Gastroesophageal sphincter (tissue), 4 donors: ENCODE data around the gene FOXL2. TPM values are rescaled to one million over a fixed set of nuclear protein-coding genes. Genes with fewer than 3 reads are reported as not detected.

Experiments
- ATAC-seq: fragments of 150-250 bp; one replicate; pipeline ENCODE4 v1.9.1; 2016; ENCODE audit warnings: mild to moderate bottlenecking, moderate library complexity
- H3K27ac ChIP-seq, 4 donors: fragments of 200-600 bp; sonication (generic) in 3 of 4; 1 replicate in 3 of 4; 2 replicates in 1 of 4; pipeline ENCODE4 v1.5.1; 2016 to 2019
- H3K27me3 ChIP-seq: fragments of 200-600 bp; sonication (generic); one replicate; pipeline ENCODE4 v1.5.1; 2019
- H3K36me3 ChIP-seq, 2 donors: fragments of 200-600 bp; sonication (generic); one replicate each; pipeline ENCODE4 v1.5.1; 2019; ENCODE audit warnings: control low read depth in 1 of 2
- H3K4me1 ChIP-seq, 3 donors: fragments of 200-600 bp; sonication (generic); 1 replicate in 2 of 3; 2 replicates in 1 of 3; pipeline ENCODE4 v1.5.1; 2016 to 2019; ENCODE audit warnings: control low read depth in 2 of 3
- H3K4me3 ChIP-seq, 2 donors: fragments of 200-600 bp; sonication (generic); one replicate each; pipeline ENCODE4 v1.5.1; 2019; ENCODE audit warnings: mild to moderate bottlenecking in 1 of 2, moderate library complexity in 1 of 2
- H3K9me3 ChIP-seq, 3 donors: fragments of 200-600 bp; sonication (generic); one replicate each; pipeline ENCODE4 v1.5.1; 2017 to 2019; ENCODE audit warnings: control low read depth in 2 of 3
- EP300 ChIP-seq: sonication (generic); formaldehyde crosslinking; IDR thresholded peaks from one replicate; pipeline ENCODE4 v1.6.1; 2017; ENCODE audit warnings: antibody characterized with exemption, mild to moderate bottlenecking
- POLR2A ChIP-seq, 2 donors: fragments of 450-650 bp; IDR thresholded peaks; one replicate each; pipeline ENCODE4 v1.6.1; 2017; ENCODE audit warnings: antibody characterized with exemption in 2 of 2, mild to moderate bottlenecking in 2 of 2, moderate library complexity in 1 of 2
- POLR2AphosphoS5 ChIP-seq: sonication (generic); formaldehyde crosslinking; IDR thresholded peaks from one replicate; pipeline ENCODE4 v1.6.1; 2017; ENCODE audit warnings: antibody characterized with exemption
- WGBS, 2 donors: methylation state at CpG; one replicate each; pipeline ENCODE4 v1.1.5; 2018; ENCODE audit warnings: low coverage in 1 of 2; 5-methylcytosine and 5-hydroxymethylcytosine counted together
- total RNA-seq, 4 donors: library from RNA; depleted of rRNA; stranded (reverse); fragments of >200 nt; gene quantifications; one replicate each; pipeline ENCODE4 v1.1.0, GENCODE V29; 2016
- TF ChIP-seq, protein P1 (sequence below), 4 experiments: fragments of 200-600 bp in 2 of 4; fragments of 450-650 bp in 2 of 4; sonication (generic) in 1 of 4; IDR thresholded peaks; one replicate each; pipeline ENCODE4 v1.5.1; 2017 to 2019; ENCODE audit warnings: antibody characterized with exemption in 4 of 4, mild to moderate bottlenecking in 2 of 4, moderate library complexity in 2 of 4

Gene FOXL2
- total RNA-seq, 4 donors from 2014 or later = not detected

DNA sequence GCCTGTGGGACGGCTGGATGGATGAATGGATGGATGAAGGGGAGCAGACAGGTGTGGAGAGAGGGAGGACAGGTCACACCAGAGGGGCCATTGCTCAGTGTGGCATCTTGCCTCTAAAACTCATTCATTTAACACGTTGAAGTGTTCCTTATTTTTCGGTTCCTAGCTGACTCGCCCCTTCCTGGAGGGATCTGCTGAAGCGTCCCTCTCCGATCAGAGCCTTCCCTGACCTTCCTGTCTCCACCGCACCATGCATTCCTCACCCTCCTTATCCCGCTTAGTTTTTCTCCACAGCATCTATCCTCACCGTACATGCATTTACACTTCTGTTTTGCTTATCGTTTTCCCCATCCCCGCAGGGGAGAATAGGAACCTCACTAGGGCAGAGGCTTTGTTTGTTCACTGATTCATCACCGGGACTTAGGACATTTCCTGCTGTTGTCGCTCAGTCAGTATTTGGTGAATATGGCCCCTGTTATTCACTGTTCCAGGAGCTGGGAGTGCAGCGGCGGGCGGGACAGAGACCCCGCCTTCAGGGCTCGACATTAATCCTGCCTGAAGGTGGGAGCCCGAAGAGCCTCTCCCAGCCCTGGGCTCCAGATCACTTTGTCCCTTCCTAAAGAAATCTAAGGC, 32.0 kb downstream of the FOXL2 start:
- Histone ChIP-seq H3K9me3 (no peaks in the 10 kb centered on the region), H3K36me3 (no peaks in the 10 kb centered on the region), H3K4me1 (peaks cover 0 to 19% (median 0%) of the 10 kb centered on the region in 3 donors), H3K27me3 (no peaks in the 10 kb centered on the region), H3K27ac (peak overlapping the region in 3 of 4 donors; percentile 91 to 97 (median 96)), H3K4me3 (peak overlapping the region; percentile 59 to 82)
- TF ChIP-seq, protein P1, sequence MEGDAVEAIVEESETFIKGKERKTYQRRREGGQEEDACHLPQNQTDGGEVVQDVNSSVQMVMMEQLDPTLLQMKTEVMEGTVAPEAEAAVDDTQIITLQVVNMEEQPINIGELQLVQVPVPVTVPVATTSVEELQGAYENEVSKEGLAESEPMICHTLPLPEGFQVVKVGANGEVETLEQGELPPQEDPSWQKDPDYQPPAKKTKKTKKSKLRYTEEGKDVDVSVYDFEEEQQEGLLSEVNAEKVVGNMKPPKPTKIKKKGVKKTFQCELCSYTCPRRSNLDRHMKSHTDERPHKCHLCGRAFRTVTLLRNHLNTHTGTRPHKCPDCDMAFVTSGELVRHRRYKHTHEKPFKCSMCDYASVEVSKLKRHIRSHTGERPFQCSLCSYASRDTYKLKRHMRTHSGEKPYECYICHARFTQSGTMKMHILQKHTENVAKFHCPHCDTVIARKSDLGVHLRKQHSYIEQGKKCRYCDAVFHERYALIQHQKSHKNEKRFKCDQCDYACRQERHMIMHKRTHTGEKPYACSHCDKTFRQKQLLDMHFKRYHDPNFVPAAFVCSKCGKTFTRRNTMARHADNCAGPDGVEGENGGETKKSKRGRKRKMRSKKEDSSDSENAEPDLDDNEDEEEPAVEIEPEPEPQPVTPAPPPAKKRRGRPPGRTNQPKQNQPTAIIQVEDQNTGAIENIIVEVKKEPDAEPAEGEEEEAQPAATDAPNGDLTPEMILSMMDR (IDR thresholded peaks at IDR 0.05) = no peak
- no peak for TF ChIP-seq EP300
- TF ChIP-seq POLR2A (IDR thresholded peaks at IDR 0.05) = no peak
- no peak for TF ChIP-seq POLR2AphosphoS5
- peak; percentile 20 for ATAC-seq
- 4 to 21% methylated on average over 8 to 13 of the region's 19 CpGs for WGBS, 2 donors

DNA sequence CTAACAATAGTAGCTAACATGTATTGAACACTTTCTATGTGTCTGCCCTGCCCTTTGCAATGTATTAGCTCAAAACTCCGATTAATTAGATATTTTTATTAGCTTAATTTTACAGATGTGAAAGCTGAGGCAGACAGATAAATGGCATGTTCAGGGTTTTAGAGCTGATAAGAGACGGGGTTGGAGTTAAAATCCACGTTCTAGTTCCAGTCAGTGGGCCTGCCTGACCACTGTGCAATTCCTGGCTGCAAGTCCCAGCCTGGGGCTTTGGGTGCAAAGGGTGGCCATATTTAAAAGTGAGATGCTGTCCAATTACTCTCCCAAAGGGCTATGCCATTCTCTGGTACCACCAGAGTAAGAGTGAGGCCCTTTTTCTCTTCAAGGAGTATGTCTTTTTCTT, 33.2 kb downstream of the FOXL2 start:
- Histone ChIP-seq H3K27me3 (no peaks in the 10 kb centered on the region), H3K36me3 (no peaks in the 10 kb centered on the region), H3K9me3 (no peaks in the 10 kb centered on the region), H3K27ac (no peak overlapping the region), H3K4me3 (no peak overlapping the region), H3K4me1 (peaks cover 0 to 19% (median 0%) of the 10 kb centered on the region in 3 donors)
- WGBS, 2 donors = 90 to 96% methylated on average over 3 of the region's 3 CpGs
- no peak for TF ChIP-seq POLR2A (IDR thresholded peaks at IDR 0.05)
- TF ChIP-seq EP300 = no peak
- no peak for TF ChIP-seq POLR2AphosphoS5
- TF ChIP-seq, protein P1 (IDR thresholded peaks at IDR 0.05) = no peak
- no peak for ATAC-seq

DNA sequence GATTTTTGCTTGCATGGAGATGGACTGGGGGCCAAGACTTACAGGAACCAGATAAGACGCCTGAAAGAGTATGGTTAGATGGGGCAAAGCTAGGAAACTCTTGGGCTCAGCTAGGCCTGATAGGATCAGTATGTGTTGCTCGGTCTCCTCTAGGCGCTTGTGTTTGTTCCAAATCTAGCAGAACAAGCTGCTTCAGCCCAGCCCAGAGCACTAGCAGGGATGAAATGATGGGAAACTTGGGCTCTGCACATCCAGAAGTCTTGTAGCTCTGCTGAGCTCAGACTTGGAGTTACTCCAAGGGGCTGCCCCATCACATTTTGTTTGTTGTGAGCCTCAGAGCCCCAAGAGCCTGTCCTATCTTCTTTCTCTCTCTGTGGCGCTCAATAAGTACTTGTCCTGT, 34.7 kb downstream of the FOXL2 start:
- no peak for ATAC-seq
- no peaks in the 10 kb centered on the region for H3K27me3 ChIP-seq
- TF ChIP-seq POLR2A (IDR thresholded peaks at IDR 0.05) (no peak), EP300 (no peak), POLR2AphosphoS5 (no peak)
- TF ChIP-seq, protein P1 (IDR thresholded peaks at IDR 0.05) = no peak
- H3K36me3 ChIP-seq = no peaks in the 10 kb centered on the region
- H3K4me1 ChIP-seq = peaks cover 0 to 19% (median 0%) of the 10 kb centered on the region in 3 donors
- H3K27ac ChIP-seq = no peak overlapping the region
- H3K4me3 ChIP-seq = no peak overlapping the region
- no peaks in the 10 kb centered on the region for H3K9me3 ChIP-seq
- WGBS, 2 donors = 76% methylated on average over 3 of the region's 4 CpGs; no CpG with 5 or more reads in 1 of the 2 donors

DNA sequence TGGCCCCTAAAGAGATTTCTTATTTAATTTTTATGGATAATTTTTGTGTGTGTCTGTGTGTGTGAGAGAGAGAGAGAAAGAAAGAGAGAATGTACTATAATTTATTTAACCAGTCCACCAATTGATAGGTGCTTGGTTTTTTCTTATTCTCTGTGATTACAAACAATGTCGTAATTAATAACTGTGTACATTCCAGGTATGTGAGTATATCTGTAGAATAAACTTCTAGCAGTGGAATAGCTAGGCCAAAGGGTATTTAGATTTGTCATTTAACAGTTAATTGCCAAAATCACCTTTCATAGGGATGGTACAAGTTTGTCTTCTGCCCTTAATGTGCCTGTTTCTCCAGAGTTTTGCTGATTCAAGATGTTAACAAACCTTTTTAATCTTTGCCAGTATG, 35.3 kb downstream of the FOXL2 start:
- H3K27me3 ChIP-seq = no peaks in the 10 kb centered on the region
- no peaks in the 10 kb centered on the region for H3K9me3 ChIP-seq
- no peak overlapping the region for H3K27ac ChIP-seq
- 94% methylated on average over 1 of the region's 1 CpG for WGBS, 2 donors
- TF ChIP-seq POLR2AphosphoS5 (no peak), EP300 (no peak), POLR2A (IDR thresholded peaks at IDR 0.05) (no peak)
- TF ChIP-seq, protein P1 (IDR thresholded peaks at IDR 0.05) = no peak
- no peak overlapping the region for H3K4me3 ChIP-seq
- ATAC-seq = no peak
- H3K36me3 ChIP-seq = no peaks in the 10 kb centered on the region
- peaks cover 0 to 16% (median 0%) of the 10 kb centered on the region in 3 donors for H3K4me1 ChIP-seq

DNA sequence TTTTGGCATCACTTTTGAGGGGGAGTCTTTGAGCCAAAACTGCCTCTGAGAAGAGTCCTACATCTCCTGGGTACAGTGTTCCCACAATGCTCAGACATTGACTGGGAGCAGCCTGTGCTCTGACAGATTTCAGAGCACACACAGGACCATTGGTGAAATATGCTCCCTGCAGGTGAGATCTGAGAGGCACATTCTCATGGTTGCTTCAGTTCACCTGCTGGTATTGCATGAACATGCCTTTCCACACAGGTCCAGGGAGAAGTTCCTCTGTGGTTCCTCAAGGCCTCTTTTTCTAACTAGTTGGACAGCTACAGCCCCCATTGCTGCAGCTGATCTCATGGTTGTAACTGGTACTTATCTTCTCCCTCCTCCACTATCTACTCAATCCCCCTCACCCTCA, 37.0 kb downstream of the FOXL2 start:
- Histone ChIP-seq H3K4me1 (peaks cover 0 to 4% (median 0%) of the 10 kb centered on the region in 3 donors), H3K27me3 (no peaks in the 10 kb centered on the region), H3K36me3 (no peaks in the 10 kb centered on the region), H3K9me3 (no peaks in the 10 kb centered on the region), H3K4me3 (no peak overlapping the region), H3K27ac (no peak overlapping the region)
- ATAC-seq = no peak
- TF ChIP-seq, protein P1 (IDR thresholded peaks at IDR 0.05) = no peak
- no peak for TF ChIP-seq POLR2A (IDR thresholded peaks at IDR 0.05)
- no peak for TF ChIP-seq EP300
- no peak for TF ChIP-seq POLR2AphosphoS5
